Upper lobe of left lung (tissue), 6 donors: ENCODE results near the gene IGHMBP2. TPM values are rescaled to one million over a fixed set of nuclear protein-coding genes. Genes with fewer than 3 reads are reported as not detected.

Experiments used
- ATAC-seq, 2 donors: fragments of 200-7000 bp; cut with Tn5 transposase; one replicate each; pipeline ENCODE4 v1.9.1; 2022; ENCODE audit warnings: mild to moderate bottlenecking in 2 of 2, moderate library complexity in 2 of 2; ENCODE audit not compliant: low FRiP score in 2 of 2
- DNase-seq, 2 donors: peaks; one replicate each; pipeline ENCODE4 v3.0.0-alpha.2; 2019 to 2020
- H3K27ac ChIP-seq, 4 donors: fragments of 200-600 bp; sonication (generic); one replicate each; pipeline ENCODE4 v1.5.1; 2016 to 2019
- H3K27me3 ChIP-seq, 4 donors: fragments of 200-600 bp; sonication (generic); one replicate each; pipeline ENCODE4 v1.5.1; 2017 to 2019
- H3K36me3 ChIP-seq, 4 donors: fragments of 200-600 bp; sonication (generic); one replicate each; pipeline ENCODE4 v1.5.1; 2016 to 2019
- H3K4me1 ChIP-seq, 4 donors: fragments of 200-600 bp; sonication (generic); one replicate each; pipeline ENCODE4 v1.5.1; 2018 to 2019
- H3K4me3 ChIP-seq, 4 donors: fragments of 200-600 bp; sonication (generic); one replicate each; pipeline ENCODE4 v1.5.1; 2017 to 2019; ENCODE audit warnings: mild to moderate bottlenecking in 2 of 4, moderate library complexity in 1 of 4
- H3K9me3 ChIP-seq, 4 donors: fragments of 200-600 bp; sonication (generic); one replicate each; pipeline ENCODE4 v1.5.1; 2018 to 2019
- EP300 ChIP-seq, 4 donors: sonication (generic); formaldehyde crosslinking; IDR thresholded peaks; one replicate each; pipeline ENCODE4 v1.5.1; 2017; ENCODE audit warnings: antibody characterized with exemption in 4 of 4, control low read depth in 2 of 4
- POLR2A ChIP-seq, 4 donors: fragments of 450-650 bp; IDR thresholded peaks; one replicate each; pipeline ENCODE4 v1.5.1; 2016 to 2017; ENCODE audit warnings: antibody characterized with exemption in 4 of 4, mild to moderate bottlenecking in 2 of 4
- POLR2AphosphoS5 ChIP-seq, 2 donors: sonication (generic); formaldehyde crosslinking; IDR thresholded peaks; one replicate each; pipeline ENCODE4 v1.5.1; 2017; ENCODE audit warnings: antibody characterized with exemption in 2 of 2
- WGBS, 2 donors: methylation state at CpG; one replicate each; pipeline ENCODE4 v1.1.5; 2017 to 2018; 5-methylcytosine and 5-hydroxymethylcytosine counted together
- total RNA-seq, 6 donors: library from RNA; depleted of rRNA in 4 of 6; stranded (reverse); fragments of >200 nt in 4 of 6; gene quantifications; one replicate each; pipeline versions ENCODE4 v1.1.0 to v1.2.1, GENCODE V29; 2016 to 2021
- TF ChIP-seq, protein P1 (sequence below), 6 experiments: fragments of 450-650 bp in 4 of 6; fragments of 200-600 bp in 2 of 6; sonication (generic) in 2 of 6; IDR thresholded peaks; one replicate each; pipeline ENCODE4 v1.5.1; 2016 to 2019; ENCODE audit warnings: antibody characterized with exemption in 6 of 6
- donor health status: DM: no; HTN: no; CAD: no; lungs with moderate emphysema.
- donor health status: DM: no; HTN: yes; CAD: no; lungs with severe emphysema.

Gene IGHMBP2
- total RNA-seq, 6 donors from 2014 or later = 11.7 to 84.9 (median 18.9) TPM

DNA sequence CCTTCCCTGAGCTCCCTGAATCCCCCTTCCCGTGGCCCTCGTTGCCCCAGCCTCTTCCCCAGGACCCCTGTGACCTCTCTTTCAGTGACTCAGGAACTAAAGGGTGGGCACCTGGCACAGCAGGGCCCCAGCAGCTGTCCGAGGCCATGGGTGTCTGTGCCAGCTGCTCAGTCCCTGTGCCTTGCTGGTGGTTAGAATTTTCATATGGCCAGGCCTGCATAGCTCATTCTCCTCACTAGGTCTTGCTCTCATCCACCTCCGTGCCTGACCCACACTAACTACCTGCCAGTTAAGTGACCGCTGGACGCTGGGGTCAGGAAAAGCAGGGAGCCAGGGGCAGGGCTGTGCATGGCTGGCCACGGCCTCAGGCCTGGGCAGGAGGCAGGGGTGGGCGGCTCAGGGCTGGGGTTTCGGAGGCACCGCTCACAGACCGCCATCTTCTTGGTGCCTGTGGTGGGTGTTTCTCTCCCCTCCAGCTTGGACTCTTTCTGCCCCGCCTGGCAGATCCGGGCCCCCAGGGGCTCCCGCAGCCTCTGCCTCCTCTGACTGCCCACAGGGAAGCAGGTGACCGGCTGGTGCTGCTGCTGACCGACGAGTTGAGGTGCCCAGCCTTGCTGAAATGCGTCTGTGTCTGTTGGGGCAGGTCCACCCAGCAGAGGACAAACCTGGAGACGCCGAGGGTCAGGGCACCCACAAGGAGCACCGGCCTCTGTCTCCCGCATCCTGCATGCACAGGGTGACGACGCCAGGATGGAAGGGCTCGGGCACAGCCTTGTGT lies 56.8 kb downstream of the IGHMBP2 start:
- H3K4me1 ChIP-seq = peaks cover 2 to 7% (median 3%) of the 10 kb centered on the region in 4 donors
- no peak overlapping the region for H3K27ac ChIP-seq
- TF ChIP-seq POLR2AphosphoS5 (IDR thresholded peaks at IDR 0.05) (no peak), EP300 (IDR thresholded peaks at IDR 0.05) (no peak), POLR2A (IDR thresholded peaks at IDR 0.05) (no peak)
- TF ChIP-seq, protein P1, sequence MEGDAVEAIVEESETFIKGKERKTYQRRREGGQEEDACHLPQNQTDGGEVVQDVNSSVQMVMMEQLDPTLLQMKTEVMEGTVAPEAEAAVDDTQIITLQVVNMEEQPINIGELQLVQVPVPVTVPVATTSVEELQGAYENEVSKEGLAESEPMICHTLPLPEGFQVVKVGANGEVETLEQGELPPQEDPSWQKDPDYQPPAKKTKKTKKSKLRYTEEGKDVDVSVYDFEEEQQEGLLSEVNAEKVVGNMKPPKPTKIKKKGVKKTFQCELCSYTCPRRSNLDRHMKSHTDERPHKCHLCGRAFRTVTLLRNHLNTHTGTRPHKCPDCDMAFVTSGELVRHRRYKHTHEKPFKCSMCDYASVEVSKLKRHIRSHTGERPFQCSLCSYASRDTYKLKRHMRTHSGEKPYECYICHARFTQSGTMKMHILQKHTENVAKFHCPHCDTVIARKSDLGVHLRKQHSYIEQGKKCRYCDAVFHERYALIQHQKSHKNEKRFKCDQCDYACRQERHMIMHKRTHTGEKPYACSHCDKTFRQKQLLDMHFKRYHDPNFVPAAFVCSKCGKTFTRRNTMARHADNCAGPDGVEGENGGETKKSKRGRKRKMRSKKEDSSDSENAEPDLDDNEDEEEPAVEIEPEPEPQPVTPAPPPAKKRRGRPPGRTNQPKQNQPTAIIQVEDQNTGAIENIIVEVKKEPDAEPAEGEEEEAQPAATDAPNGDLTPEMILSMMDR (IDR thresholded peaks at IDR 0.05) = no peak
- 91 to 95% methylated on average over 11 to 25 of the region's 25 CpGs for WGBS, 2 donors
- DNase-seq = peak in 1 of 2 donors; percentile 69
- ATAC-seq = no peak
- no peaks in the 10 kb centered on the region for H3K27me3 ChIP-seq
- H3K36me3 ChIP-seq = no peaks in the 10 kb centered on the region
- no peak overlapping the region for H3K4me3 ChIP-seq
- H3K9me3 ChIP-seq = no peaks in the 10 kb centered on the region

DNA sequence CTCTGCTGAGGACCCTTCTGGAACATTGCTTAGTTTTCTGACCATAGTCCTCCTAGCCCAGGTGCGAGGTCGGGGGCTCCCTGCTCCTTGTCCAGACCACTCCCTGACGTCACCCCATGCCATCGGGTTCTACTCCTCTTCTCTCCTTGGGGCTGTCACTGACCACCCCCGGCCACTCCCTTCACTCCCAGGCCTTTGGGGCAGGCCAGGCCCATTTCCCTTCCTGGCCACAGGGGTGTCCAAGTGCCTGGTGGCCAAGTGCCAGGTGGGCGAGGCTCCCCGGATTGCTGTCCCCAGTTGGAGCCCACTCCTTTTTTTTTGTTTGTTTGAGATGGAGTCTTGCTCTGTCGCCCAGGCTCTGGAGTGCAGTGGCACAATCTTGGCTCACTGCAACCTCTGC lies 57.6 kb downstream of the IGHMBP2 start:
- WGBS, 2 donors = 64 to 77% methylated on average over 8 of the region's 8 CpGs

DNA sequence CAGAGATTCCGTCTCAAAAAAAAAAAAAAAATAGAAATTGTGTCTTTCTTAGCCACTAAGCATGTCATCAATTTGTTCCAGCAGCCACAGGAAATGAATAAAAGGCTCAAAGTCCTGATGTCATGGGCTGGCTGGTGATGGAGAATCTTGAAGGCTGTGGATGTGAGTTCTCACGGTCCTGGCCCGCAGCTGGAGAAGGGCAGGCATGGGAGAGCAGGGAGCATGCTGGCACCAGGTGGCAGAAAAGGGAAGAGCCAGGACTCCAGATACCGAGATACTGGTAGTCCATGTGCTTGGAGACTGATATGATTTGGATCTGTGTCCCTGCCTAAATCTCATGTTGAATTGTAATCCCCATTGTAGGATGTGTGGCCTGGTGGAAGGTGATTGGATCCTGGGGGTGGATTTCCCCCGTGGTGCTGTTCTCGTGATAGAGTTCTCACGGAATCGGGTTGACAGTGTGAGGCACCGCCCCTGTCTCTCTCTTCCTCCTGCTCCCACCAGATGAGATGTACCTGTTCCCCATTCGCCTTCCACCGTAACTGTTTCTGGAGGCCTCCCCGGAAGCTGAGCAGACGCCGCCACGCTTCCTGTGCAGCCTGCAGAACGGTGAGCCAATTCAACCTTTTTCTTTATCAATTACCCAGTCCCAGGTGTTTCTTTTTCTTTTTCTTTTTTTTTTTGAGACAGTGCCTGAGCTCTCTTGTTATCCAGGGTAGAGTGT lies 59.0 kb downstream of the IGHMBP2 start:
- Histone ChIP-seq H3K9me3 (no peaks in the 10 kb centered on the region), H3K4me1 (no peaks in the 10 kb centered on the region), H3K36me3 (no peaks in the 10 kb centered on the region), H3K27me3 (no peaks in the 10 kb centered on the region), H3K4me3 (no peak overlapping the region), H3K27ac (no peak overlapping the region)
- DNase-seq (no peak), ATAC-seq (no peak)
- WGBS, 2 donors = 74 to 85% methylated on average over 16 of the region's 16 CpGs
- TF ChIP-seq POLR2A (IDR thresholded peaks at IDR 0.05) = no peak
- no peak for TF ChIP-seq EP300 (IDR thresholded peaks at IDR 0.05)
- TF ChIP-seq, protein P1 (IDR thresholded peaks at IDR 0.05) = no peak
- TF ChIP-seq POLR2AphosphoS5 (IDR thresholded peaks at IDR 0.05) = no peak

More for the DNA sequence above, 57.6 kb downstream of the IGHMBP2 start:
- H3K4me1 ChIP-seq = peaks cover 0 to 3% (median 0%) of the 10 kb centered on the region in 4 donors
- no peaks in the 10 kb centered on the region for H3K27me3 ChIP-seq
- H3K9me3 ChIP-seq = no peaks in the 10 kb centered on the region
- DNase-seq (peak in 1 of 2 donors; percentile 53), ATAC-seq (no peak)
- H3K4me3 ChIP-seq = no peak overlapping the region
- no peak overlapping the region for H3K27ac ChIP-seq
- H3K36me3 ChIP-seq = no peaks in the 10 kb centered on the region
- TF ChIP-seq, protein P1 (IDR thresholded peaks at IDR 0.05) = no peak
- no peak for TF ChIP-seq POLR2A (IDR thresholded peaks at IDR 0.05)
- TF ChIP-seq POLR2AphosphoS5 (IDR thresholded peaks at IDR 0.05) = no peak
- no peak for TF ChIP-seq EP300 (IDR thresholded peaks at IDR 0.05)

DNA sequence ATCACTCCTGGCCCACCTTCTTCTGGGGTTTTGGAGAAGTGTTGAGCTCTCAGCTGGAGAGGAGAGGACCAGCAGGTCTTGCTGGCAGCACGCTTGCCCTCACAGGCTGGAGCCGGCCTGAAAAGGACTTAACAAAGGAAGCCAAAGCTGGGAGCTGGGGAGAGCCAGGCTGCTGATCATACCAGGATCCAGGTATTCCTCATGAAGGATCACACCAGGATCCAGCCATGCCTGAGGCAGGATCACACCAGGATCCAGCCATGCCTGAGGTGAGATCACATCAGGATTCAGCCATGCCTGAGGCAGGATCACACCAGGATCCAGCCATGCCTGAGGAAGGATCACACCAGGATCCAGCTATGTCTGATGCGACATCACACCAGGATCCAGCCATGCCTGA lies 60.1 kb downstream of the IGHMBP2 start:
- 84 to 89% methylated on average over 3 of the region's 3 CpGs for WGBS, 2 donors
- H3K4me3 ChIP-seq = no peak overlapping the region
- no peak for DNase-seq
- H3K27ac ChIP-seq = no peak overlapping the region
- ATAC-seq = peak; percentile 55 to 84
- H3K4me1 ChIP-seq = no peaks in the 10 kb centered on the region
- no peaks in the 10 kb centered on the region for H3K9me3 ChIP-seq
- no peaks in the 10 kb centered on the region for H3K36me3 ChIP-seq
- H3K27me3 ChIP-seq = no peaks in the 10 kb centered on the region
- TF ChIP-seq, protein P1 (IDR thresholded peaks at IDR 0.05) = no peak
- TF ChIP-seq POLR2AphosphoS5 (IDR thresholded peaks at IDR 0.05) (no peak), POLR2A (IDR thresholded peaks at IDR 0.05) (no peak), EP300 (IDR thresholded peaks at IDR 0.05) (no peak)
